Right lung (tissue), 5 donors: Measurements from ENCODE around the gene IRAK4. TPM values are rescaled to one million over a fixed set of nuclear protein-coding genes. Genes with fewer than 3 reads are reported as not detected.
A peak's percentile ranks its signal among the peaks of the same experiment; 100 is the strongest.

ENCODE experiments used
- DNase-seq, 2 donors: peaks; one replicate each; pipeline ENCODE4 v3.0.0-alpha.2; 2013
- polyA plus RNA-seq, 5 donors: library from polyadenylated mRNA; unstranded; fragments of 120-200 nt; gene quantifications; one replicate each; pipeline versions ENCODE4 v1.2.1 to v1.2.3, GENCODE V29; 2013; ENCODE audit warnings: inconsistent platforms in 1 of 5, low replicate concordance in 1 of 5; ENCODE audit not compliant: insufficient read length in 5 of 5, insufficient read depth in 1 of 5

Gene IRAK4
- polyA plus RNA-seq, 5 donors = 10.5 to 23.4 (median 16.5) TPM

GRCh38 chr12:43763769-43764168 is 5.0 kb downstream of the IRAK4 start:
- no peak for DNase-seq

- no peak for DNase-seq
Observed at GRCh38 chr12:43764528-43764927, 5.8 kb downstream of the IRAK4 start.

- DNase-seq = no peak
Observed at GRCh38 chr12:43766291-43766690, 7.5 kb downstream of the IRAK4 start.

- peak in 1 of 2 donors; percentile 15 for DNase-seq
Observed at GRCh38 chr12:43776498-43776897, 17.7 kb downstream of the IRAK4 start.

- no peak for DNase-seq
Observed at GRCh38 chr12:43786899-43787693, 28.3 kb downstream of the IRAK4 start.

- no peak for DNase-seq
Observed at GRCh38 chr12:43789941-43790340, 31.2 kb downstream of the IRAK4 start.

GRCh38 chr12:43795716-43796280 is 37.0 kb downstream of the IRAK4 start:
- peak; percentile 43 to 44 for DNase-seq

GRCh38 chr12:43797561-43798217 is 38.9 kb downstream of the IRAK4 start:
- DNase-seq = no peak

- DNase-seq = peak in 1 of 2 donors; percentile 21
Observed at GRCh38 chr12:43805149-43805859, 46.6 kb downstream of the IRAK4 start.

GRCh38 chr12:43805860-43806736 is 47.3 kb downstream of the IRAK4 start, which contains the start of gene TWF1:
TWF1 (minus strand) TSS chr12:43806317; CDS start chr12:43806245, 72 bp downstream.
- peak; percentile 86 to 91 for DNase-seq

- DNase-seq = no peak
Observed at GRCh38 chr12:43806737-43807072, 48.0 kb downstream of the IRAK4 start.

- no peak for DNase-seq
Observed at GRCh38 chr12:43807386-43807785, 48.6 kb downstream of the IRAK4 start.

- DNase-seq = no peak
Observed at GRCh38 chr12:43812057-43812456, 53.3 kb downstream of the IRAK4 start.

GRCh38 chr12:43812926-43813325 is 54.2 kb downstream of the IRAK4 start:
- no peak for DNase-seq

GRCh38 chr12:43815416-43815815 is 56.7 kb downstream of the IRAK4 start:
- no peak for DNase-seq

GRCh38 chr12:43816168-43816567 is 57.4 kb downstream of the IRAK4 start:
- DNase-seq = no peak

GRCh38 chr12:43824207-43824775 is 65.5 kb downstream of the IRAK4 start:
- no peak for DNase-seq

- DNase-seq = no peak
Observed at GRCh38 chr12:43826681-43827080, 67.9 kb downstream of the IRAK4 start.

GRCh38 chr12:43827093-43827492 is 68.3 kb downstream of the IRAK4 start:
- no peak for DNase-seq

GRCh38 chr12:43832463-43833168 is 73.9 kb downstream of the IRAK4 start:
- DNase-seq = no peak
